ENCODE measurements around the gene LCP2.

Gene LCP2

DNA sequence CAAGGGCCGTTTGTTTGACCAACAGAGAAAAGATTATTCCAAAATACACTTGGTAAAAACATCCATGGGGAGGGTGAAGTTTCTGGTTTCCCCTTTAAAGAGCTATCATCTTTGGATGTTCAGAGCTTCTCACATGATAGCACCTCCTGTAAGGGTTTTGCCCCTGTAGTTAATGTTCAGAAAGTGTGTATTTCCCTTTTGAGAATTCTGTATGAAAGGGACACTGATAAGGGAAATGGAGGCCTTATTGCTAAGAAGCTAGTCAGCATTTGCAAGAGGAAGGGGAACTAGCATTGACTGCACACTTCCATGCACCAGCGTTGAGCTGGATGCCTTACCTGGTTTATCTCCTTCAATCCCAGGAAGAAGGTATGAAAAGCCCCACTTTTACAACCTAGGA is 96.3 kb downstream of the LCP2 start:
- TF ChIP-seq POLR2A (IDR thresholded peaks at IDR 0.05; ENCODE audit: extremely low read depth, insufficient read length) = no peak
- TF ChIP-seq, protein P1, sequence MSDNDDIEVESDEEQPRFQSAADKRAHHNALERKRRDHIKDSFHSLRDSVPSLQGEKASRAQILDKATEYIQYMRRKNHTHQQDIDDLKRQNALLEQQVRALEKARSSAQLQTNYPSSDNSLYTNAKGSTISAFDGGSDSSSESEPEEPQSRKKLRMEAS (IDR thresholded peaks at IDR 0.05; ENCODE audit: low read depth, low read length) = no peak
- TF ChIP-seq, protein P2, sequence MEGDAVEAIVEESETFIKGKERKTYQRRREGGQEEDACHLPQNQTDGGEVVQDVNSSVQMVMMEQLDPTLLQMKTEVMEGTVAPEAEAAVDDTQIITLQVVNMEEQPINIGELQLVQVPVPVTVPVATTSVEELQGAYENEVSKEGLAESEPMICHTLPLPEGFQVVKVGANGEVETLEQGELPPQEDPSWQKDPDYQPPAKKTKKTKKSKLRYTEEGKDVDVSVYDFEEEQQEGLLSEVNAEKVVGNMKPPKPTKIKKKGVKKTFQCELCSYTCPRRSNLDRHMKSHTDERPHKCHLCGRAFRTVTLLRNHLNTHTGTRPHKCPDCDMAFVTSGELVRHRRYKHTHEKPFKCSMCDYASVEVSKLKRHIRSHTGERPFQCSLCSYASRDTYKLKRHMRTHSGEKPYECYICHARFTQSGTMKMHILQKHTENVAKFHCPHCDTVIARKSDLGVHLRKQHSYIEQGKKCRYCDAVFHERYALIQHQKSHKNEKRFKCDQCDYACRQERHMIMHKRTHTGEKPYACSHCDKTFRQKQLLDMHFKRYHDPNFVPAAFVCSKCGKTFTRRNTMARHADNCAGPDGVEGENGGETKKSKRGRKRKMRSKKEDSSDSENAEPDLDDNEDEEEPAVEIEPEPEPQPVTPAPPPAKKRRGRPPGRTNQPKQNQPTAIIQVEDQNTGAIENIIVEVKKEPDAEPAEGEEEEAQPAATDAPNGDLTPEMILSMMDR (IDR thresholded peaks at IDR 0.05; ENCODE audit: low read depth, low read length) = no peak
- no peak for TF ChIP-seq MYC (IDR thresholded peaks at IDR 0.05; ENCODE audit: low read depth, low read length)
- H3K4me3 ChIP-seq (ENCODE audit: low read depth, low read length) = no peak overlapping the region

DNA sequence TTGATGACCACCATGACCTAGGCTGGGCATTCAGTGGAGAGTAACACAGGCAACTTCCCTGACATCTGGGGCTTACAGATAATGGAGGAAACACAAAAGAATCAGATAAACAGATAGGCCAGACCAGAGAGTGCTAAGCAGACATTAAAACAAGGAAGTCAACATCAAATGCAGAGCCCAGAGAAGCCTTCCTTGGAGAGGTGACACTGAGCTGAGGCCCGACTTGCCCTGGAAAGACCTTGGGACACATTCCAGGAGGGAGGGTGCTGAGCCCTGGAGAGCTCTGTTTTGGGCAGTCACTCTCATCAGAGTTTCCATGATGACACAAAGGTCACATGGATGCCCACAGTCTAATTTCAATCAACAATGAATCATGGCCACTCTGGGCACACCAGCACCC is 96.7 kb downstream of the LCP2 start:
- TF ChIP-seq POLR2A (IDR thresholded peaks at IDR 0.05; ENCODE audit: extremely low read depth, insufficient read length) (no peak), MYC (IDR thresholded peaks at IDR 0.05; ENCODE audit: low read depth, low read length) (no peak)
- TF ChIP-seq, protein P1 (IDR thresholded peaks at IDR 0.05; ENCODE audit: low read depth, low read length) = no peak
- TF ChIP-seq, protein P2 (IDR thresholded peaks at IDR 0.05; ENCODE audit: low read depth, low read length) = no peak
- no peak for DNase-seq (ENCODE audit: low read depth)
- H3K4me3 ChIP-seq (ENCODE audit: low read depth, low read length) = no peak overlapping the region

More for the DNA sequence above, 96.3 kb downstream of the LCP2 start:
- DNase-seq (ENCODE audit: low read depth) = no peak

All from NB4 (cell line).